ENCODE data around the gene DTD1. TPM values are rescaled to one million over a fixed set of nuclear protein-coding genes. Genes with fewer than 3 reads are reported as not detected.

The DTD1 gene
- total RNA-seq, 2 donors from 2014 or later, result 15.5 to 16.9 TPM

DNA sequence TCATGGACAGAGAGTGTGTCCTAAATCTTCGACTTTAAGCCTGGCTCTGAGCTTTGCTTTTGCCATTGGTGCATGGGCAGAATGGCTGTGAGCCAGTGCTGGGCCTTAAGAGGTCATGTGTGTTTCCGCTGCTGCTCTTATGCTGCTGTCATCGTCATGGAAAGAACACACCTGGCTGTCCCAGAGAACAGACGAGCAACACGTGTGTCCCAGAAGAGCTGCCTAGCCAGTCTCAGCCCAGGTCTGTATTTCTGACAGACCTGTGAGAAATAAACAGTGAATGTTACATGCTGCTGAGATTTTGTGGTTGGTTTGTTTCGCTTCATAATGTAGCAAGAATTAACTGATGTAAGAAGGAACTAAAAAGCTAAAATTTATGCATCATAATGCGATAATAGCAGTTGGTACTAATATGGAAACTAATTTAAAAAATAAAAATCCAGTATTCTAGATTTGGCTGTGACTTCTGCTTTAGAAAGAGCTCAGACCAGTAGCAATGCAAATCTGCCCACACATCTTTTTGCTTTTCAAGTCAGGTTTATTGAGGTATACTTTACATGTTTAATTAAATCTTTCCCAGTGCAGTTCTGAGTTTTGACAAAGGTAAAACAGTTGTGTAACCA, 214.3 kb downstream of the DTD1 start:
- no peak for DNase-seq (ENCODE audit: low spot score)
- Histone ChIP-seq H3K4me3 (no peak overlapping the region), H3K27me3 (no peaks in the 10 kb centered on the region), H3K9me3 (no peaks in the 10 kb centered on the region), H3K27ac (no peak overlapping the region), H3K36me3 (no peaks in the 10 kb centered on the region), H3K4me1 (no peaks in the 10 kb centered on the region)
- TF ChIP-seq, protein P1, sequence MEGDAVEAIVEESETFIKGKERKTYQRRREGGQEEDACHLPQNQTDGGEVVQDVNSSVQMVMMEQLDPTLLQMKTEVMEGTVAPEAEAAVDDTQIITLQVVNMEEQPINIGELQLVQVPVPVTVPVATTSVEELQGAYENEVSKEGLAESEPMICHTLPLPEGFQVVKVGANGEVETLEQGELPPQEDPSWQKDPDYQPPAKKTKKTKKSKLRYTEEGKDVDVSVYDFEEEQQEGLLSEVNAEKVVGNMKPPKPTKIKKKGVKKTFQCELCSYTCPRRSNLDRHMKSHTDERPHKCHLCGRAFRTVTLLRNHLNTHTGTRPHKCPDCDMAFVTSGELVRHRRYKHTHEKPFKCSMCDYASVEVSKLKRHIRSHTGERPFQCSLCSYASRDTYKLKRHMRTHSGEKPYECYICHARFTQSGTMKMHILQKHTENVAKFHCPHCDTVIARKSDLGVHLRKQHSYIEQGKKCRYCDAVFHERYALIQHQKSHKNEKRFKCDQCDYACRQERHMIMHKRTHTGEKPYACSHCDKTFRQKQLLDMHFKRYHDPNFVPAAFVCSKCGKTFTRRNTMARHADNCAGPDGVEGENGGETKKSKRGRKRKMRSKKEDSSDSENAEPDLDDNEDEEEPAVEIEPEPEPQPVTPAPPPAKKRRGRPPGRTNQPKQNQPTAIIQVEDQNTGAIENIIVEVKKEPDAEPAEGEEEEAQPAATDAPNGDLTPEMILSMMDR (IDR thresholded peaks at IDR 0.05), result no peak

DNA sequence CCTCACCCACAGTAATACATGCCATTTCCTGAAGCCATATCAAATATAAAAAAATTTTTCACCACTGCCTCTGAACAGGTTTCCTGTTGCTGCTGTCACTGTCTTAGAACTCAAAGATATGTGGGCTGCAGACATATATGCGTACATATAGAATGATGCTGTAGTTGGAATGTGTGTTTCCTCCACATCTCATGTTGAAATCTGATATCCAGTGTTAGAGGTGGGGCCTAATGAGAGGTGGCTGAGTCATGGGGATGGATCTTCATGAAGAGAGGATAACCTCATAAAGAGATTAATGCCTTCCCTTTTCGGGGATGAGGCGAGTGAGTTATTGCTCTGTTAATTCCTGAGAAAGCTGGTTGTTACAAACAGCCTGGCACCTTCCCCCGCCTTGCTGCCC, 218.0 kb downstream of the DTD1 start:
- Histone ChIP-seq H3K36me3 (no peaks in the 10 kb centered on the region), H3K27ac (no peak overlapping the region), H3K4me1 (no peaks in the 10 kb centered on the region), H3K9me3 (no peaks in the 10 kb centered on the region), H3K4me3 (no peak overlapping the region), H3K27me3 (no peaks in the 10 kb centered on the region)
- TF ChIP-seq, protein P1 (IDR thresholded peaks at IDR 0.05), result no peak
- no peak for DNase-seq (ENCODE audit: low spot score)

DNA sequence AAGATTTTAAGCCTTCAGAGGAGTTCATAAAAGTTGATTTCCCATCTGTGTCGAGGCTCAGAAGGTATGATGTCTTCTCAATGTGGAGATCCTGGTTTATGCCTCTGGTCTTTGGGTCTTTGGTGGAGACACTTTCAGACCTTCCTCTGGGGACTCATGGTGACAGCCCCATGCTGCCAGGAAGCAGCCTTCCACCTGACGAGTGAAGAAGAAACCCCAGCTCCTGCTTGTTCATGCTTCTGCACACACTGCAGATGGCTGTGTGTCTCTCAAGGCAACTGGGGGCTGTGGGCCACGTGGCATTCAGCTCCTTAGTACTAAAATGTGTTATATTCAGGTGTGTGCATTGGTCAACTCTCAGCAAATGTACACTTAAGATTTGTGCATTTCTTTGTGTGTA, 220.9 kb downstream of the DTD1 start:
- no peaks in the 10 kb centered on the region for H3K27me3 ChIP-seq
- no peaks in the 10 kb centered on the region for H3K4me1 ChIP-seq
- H3K4me3 ChIP-seq, result no peak overlapping the region
- H3K36me3 ChIP-seq, result no peaks in the 10 kb centered on the region
- H3K27ac ChIP-seq, result no peak overlapping the region
- TF ChIP-seq, protein P1 (IDR thresholded peaks at IDR 0.05), result no peak
- no peaks in the 10 kb centered on the region for H3K9me3 ChIP-seq
- DNase-seq (ENCODE audit: low spot score), result no peak

DNA sequence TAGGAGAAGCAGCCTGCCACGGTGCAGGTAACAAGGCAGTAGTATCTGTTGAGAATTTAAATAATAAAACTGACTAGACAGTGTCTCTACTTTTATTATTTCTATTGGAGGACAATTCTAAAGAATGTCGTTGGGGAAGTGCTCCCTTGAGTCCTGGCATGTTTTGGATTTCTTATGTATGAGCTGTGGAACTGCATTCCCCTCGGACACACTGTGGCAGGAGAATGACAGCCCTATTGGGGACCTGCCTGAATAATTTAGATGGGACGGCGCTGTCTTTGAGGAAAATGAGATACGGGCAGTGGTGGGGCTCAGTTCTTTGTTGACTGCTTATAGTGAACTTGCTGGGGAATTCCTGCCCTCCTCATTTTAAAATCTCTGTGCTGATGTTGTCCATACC, 223.3 kb downstream of the DTD1 start:
- TF ChIP-seq, protein P1 (IDR thresholded peaks at IDR 0.05), result no peak
- H3K27ac ChIP-seq, result no peak overlapping the region
- DNase-seq (ENCODE audit: low spot score), result no peak
- H3K4me3 ChIP-seq, result no peak overlapping the region
- H3K27me3 ChIP-seq, result no peaks in the 10 kb centered on the region
- H3K36me3 ChIP-seq, result no peaks in the 10 kb centered on the region
- H3K4me1 ChIP-seq, result no peaks in the 10 kb centered on the region
- H3K9me3 ChIP-seq, result no peaks in the 10 kb centered on the region

DNA sequence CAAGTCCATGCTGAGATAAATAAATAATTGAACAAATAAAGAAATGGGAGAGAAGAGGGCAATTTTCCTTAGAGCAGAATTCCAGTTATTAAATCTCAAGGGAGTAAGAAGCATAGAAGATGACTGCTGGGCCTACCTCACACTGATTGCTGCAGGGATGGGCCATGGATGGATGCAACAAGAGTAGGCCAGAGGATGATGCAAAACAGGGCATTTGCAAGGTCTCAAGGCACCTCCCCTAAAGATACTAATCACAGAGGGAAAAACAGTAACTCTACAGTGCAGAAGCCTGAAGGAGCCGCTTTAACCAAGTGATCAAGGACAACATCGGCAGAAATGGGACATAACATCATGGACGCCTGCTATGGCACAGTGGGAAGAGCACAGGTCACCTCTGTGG, 224.1 kb downstream of the DTD1 start:
- Histone ChIP-seq H3K9me3 (no peaks in the 10 kb centered on the region), H3K27ac (no peak overlapping the region), H3K27me3 (no peaks in the 10 kb centered on the region), H3K4me3 (no peak overlapping the region), H3K4me1 (no peaks in the 10 kb centered on the region), H3K36me3 (no peaks in the 10 kb centered on the region)
- DNase-seq (ENCODE audit: low spot score), result no peak
- TF ChIP-seq, protein P1 (IDR thresholded peaks at IDR 0.05), result no peak

DNA sequence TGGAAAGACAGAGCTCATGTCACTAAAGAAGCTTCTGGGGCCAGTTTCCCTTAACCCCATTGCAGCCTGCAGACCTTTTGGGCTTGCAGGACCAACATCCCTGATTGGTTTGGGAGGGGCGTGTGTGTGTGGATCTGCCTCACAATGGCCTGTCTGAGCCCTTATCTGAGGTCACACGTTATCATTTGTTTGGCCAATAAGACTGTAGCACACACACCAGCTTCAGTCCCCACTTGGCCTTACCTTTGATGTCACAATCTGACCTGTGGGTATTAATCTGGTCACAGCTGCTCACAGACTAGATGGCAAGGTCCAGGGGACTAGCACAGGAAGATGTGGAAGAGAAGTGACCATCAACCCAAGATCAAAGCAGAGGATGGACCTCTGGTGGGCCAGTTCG, 225.6 kb downstream of the DTD1 start, which contains the start of gene SCP2D1:
Gene SCP2D1, plus strand, starts transcription at position 301 of the 400 bp plus-strand sequence. Its CDS starts 33 bp downstream, at position 334.
- Histone ChIP-seq H3K4me3 (no peak within 1 kb of the TSS), H3K36me3 (no peaks in the 10 kb centered on the region), H3K4me1 (no peaks in the 10 kb centered on the region), H3K27me3 (no peaks in the 10 kb centered on the region), H3K9me3 (no peaks in the 10 kb centered on the region), H3K27ac (no peak within 1 kb of the TSS)
- DNase-seq (ENCODE audit: low spot score), result no peak
- TF ChIP-seq, protein P1 (IDR thresholded peaks at IDR 0.05), result no peak
